ENCODE results near the gene CIITA. TPM values are rescaled to one million over a fixed set of nuclear protein-coding genes. Genes with fewer than 3 reads are reported as not detected.

The CIITA gene
- polyA plus RNA-seq, 1 donor (not counting 4 experiments of a cell fraction or from before 2014, with no cell fraction given): 0.05 TPM

- FAIRE-seq: no peak
- Histone ChIP-seq H3K27ac (ENCODE audit: control insufficient read depth, insufficient read depth, low read length) (no peak overlapping the region), H4K20me1 (ENCODE audit: control insufficient read depth, extremely low read depth, insufficient read depth, low read length) (no peaks in the 10 kb centered on the region), H3K9ac (ENCODE audit: control insufficient read depth, extremely low read depth, insufficient read depth, low read length) (no peak overlapping the region), H3K36me3 (ENCODE audit: control insufficient read depth in 2 of 2, extremely low read depth in 1 of 2, insufficient read depth in 2 of 2, low read length in 2 of 2) (peaks cover 17 to 20% of the 10 kb centered on the region in 2 experiments), H3K4me1 (ENCODE audit: control insufficient read depth, extremely low read depth, insufficient read depth, low read length) (peaks cover 10% of the 10 kb centered on the region), H3K9me1 (ENCODE audit: control insufficient read depth, extremely low read depth, insufficient read depth, low read length) (no peaks in the 10 kb centered on the region), H3K4me2 (ENCODE audit: control insufficient read depth, extremely low read depth, insufficient read depth, low read depth, low read length) (no peak overlapping the region), H3K9me3 (ENCODE audit: control insufficient read depth, low read depth, low read length) (no peaks in the 10 kb centered on the region), H3K4me3 (ENCODE audit: control insufficient read depth in 2 of 3, extremely low read depth in 1 of 3, insufficient read depth in 2 of 3, low read depth in 1 of 3, low read length in 3 of 3) (no peak overlapping the region), H3K27me3 (ENCODE audit: control insufficient read depth, extremely low read depth, insufficient read depth, low read length) (no peaks in the 10 kb centered on the region), H2AFZ (ENCODE audit: control insufficient read depth, low read length) (no peak overlapping the region), H3K79me2 (ENCODE audit: control insufficient read depth, insufficient read depth, low read length) (no peaks in the 10 kb centered on the region)
- dilution Hi-C loops (cut with MboI; ENCODE audit: extremely low pct_ligation_motif_present, low sequenced_read_pairs): no loop called here
- TF ChIP-seq EZH2 (IDR thresholded peaks at IDR 0.05; ENCODE audit: low read length): no peak
- TF ChIP-seq, protein P1, sequence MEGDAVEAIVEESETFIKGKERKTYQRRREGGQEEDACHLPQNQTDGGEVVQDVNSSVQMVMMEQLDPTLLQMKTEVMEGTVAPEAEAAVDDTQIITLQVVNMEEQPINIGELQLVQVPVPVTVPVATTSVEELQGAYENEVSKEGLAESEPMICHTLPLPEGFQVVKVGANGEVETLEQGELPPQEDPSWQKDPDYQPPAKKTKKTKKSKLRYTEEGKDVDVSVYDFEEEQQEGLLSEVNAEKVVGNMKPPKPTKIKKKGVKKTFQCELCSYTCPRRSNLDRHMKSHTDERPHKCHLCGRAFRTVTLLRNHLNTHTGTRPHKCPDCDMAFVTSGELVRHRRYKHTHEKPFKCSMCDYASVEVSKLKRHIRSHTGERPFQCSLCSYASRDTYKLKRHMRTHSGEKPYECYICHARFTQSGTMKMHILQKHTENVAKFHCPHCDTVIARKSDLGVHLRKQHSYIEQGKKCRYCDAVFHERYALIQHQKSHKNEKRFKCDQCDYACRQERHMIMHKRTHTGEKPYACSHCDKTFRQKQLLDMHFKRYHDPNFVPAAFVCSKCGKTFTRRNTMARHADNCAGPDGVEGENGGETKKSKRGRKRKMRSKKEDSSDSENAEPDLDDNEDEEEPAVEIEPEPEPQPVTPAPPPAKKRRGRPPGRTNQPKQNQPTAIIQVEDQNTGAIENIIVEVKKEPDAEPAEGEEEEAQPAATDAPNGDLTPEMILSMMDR (optimal IDR thresholded peaks at IDR 0.05 in 1 of 3, IDR thresholded peaks at IDR 0.05 in 1 of 3, conservative IDR thresholded peaks at IDR 0.05 in 1 of 3; ENCODE audit: extremely low read depth in 1 of 3, insufficient read depth in 2 of 3, low read length in 3 of 3): no peak
- no peak for DNase-seq (ENCODE audit: low read depth, low spot score)
Measured at GRCh38 chr16:10968498-10968897, 91.5 kb downstream of the CIITA start.

DNA sequence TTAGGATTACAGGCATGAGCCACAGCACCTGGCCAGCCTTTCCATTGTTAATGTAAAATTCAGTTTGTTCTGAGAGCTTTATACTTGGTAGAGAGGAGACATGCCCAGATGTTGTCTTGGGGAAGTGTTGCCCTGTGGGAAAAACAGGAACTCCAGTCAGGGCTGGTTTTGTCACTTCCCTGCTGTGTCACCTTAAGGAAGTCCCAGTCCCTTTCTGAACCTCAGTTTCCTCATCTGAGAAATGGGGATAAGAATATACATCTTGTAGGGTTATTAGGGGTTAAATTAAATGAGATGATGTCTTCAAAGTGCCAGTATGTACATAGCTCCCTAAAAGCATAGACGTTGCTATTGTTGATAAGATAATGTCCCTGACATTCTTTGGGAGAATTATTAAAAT is 92.6 kb downstream of the CIITA start:
- Histone ChIP-seq H3K9ac (ENCODE audit: control insufficient read depth, extremely low read depth, insufficient read depth, low read length) (no peak overlapping the region), H3K4me2 (ENCODE audit: control insufficient read depth, extremely low read depth, insufficient read depth, low read depth, low read length) (no peak overlapping the region), H3K9me3 (ENCODE audit: control insufficient read depth, low read depth, low read length) (no peaks in the 10 kb centered on the region), H3K9me1 (ENCODE audit: control insufficient read depth, extremely low read depth, insufficient read depth, low read length) (no peaks in the 10 kb centered on the region), H3K79me2 (ENCODE audit: control insufficient read depth, insufficient read depth, low read length) (no peaks in the 10 kb centered on the region), H3K4me3 (ENCODE audit: control insufficient read depth in 2 of 3, extremely low read depth in 1 of 3, insufficient read depth in 2 of 3, low read depth in 1 of 3, low read length in 3 of 3) (no peak overlapping the region), H4K20me1 (ENCODE audit: control insufficient read depth, extremely low read depth, insufficient read depth, low read length) (no peaks in the 10 kb centered on the region), H3K36me3 (ENCODE audit: control insufficient read depth in 2 of 2, extremely low read depth in 1 of 2, insufficient read depth in 2 of 2, low read length in 2 of 2) (peaks cover 16 to 17% of the 10 kb centered on the region in 2 experiments), H3K4me1 (ENCODE audit: control insufficient read depth, extremely low read depth, insufficient read depth, low read length) (peaks cover 7% of the 10 kb centered on the region), H3K27me3 (ENCODE audit: control insufficient read depth, extremely low read depth, insufficient read depth, low read length) (no peaks in the 10 kb centered on the region), H2AFZ (ENCODE audit: control insufficient read depth, low read length) (no peak overlapping the region), H3K27ac (ENCODE audit: control insufficient read depth, insufficient read depth, low read length) (no peak overlapping the region)
- DNase-seq (ENCODE audit: low read depth, low spot score) (no peak), FAIRE-seq (no peak)
- TF ChIP-seq EZH2 (IDR thresholded peaks at IDR 0.05; ENCODE audit: low read length): no peak
- TF ChIP-seq, protein P1 (optimal IDR thresholded peaks at IDR 0.05 in 1 of 3, IDR thresholded peaks at IDR 0.05 in 1 of 3, conservative IDR thresholded peaks at IDR 0.05 in 1 of 3; ENCODE audit: extremely low read depth in 1 of 3, insufficient read depth in 2 of 3, low read length in 3 of 3): no peak
- dilution Hi-C loops (cut with MboI; ENCODE audit: extremely low pct_ligation_motif_present, low sequenced_read_pairs): no loop called here

Data from keratinocyte (primary cell).